ENCODE measurements around the gene ZNF652.

ZNF652 gene

DNA sequence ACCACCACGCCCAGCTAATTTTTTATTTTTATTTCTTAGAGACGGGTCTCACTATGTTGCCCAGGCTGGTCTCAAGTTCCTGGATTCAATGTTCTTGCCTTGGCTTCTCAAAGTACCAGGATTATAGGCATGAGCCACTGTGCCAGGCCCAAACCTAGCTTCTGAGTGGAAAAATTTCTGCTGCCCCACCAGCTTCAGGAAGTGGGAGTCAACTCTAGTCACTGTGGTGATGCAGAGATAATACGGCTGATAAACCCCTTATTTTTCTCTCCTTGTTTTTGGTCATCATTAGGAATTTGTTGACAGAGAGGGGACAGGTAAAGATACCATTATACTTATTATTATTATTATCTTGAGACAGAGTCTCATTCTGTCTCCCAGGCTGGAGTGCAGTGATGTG, 103.7 kb downstream of the ZNF652 start:
- DNase-seq, result no peak

DNA sequence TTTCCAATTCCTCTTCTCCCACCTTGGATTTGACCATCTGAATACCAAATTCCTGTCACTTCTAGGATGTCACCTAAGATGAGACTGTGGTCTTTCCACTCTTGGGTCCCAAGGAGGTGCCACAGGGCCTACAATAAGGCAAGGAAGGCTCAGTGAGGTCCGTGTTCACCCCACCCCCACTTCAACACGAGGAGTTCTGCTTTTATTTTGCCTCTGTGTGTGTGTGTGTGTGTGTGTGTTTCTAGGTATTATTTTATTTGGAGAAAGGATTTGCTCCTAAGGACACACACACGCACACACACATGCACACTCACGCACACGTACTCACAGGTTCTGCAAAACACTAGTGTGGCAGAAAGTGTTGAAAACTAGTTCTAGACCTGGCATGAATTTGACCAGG, 106.9 kb downstream of the ZNF652 start:
- DNase-seq, result no peak

DNA sequence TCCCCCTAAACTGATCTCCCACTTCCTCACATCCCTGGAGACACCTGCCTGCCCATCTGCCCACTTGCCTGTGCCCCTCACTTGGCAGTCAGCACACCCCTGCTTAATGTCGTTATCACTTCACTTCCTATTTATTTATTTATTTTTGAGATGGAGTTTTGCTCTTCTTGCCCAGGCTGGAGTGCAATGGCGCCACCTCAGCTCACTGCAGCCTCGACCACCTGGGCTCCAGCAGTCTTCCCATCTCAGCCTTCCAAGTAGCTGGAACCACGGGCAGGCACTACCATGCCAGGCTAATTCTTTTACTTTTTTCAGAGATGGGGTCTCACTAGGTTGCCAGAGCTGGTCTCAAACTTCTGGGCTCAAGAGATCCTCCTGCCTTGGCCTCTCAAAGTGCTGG, 108.0 kb downstream of the ZNF652 start:
- no peak for DNase-seq

DNA sequence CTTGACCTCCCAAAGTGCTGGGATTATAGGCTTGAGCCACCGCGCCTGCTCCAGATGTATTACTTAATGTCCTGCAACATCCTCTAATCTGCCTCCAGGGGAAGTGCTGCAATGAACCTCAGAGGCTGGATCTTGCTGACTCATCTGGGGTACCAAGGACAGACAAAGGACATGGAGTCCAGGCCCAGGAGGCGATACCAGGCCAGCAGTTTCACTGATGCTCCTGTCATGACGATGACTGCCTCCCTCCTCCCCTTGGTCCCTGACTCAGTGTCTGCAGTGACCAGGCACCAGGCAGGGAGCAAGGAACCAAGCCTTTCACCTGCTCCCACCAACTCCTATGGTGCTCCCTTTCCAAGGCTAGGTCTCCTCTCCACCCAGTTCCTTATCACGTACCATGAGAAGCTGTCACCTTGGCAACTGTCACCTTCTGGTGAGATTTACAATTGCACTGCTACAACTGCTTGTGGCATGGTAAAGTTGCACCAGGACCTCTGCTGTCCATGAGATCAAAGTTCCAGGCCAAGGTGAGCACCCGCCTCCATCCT, 109.8 kb downstream of the ZNF652 start:
- DNase-seq, result peak; percentile 33

DNA sequence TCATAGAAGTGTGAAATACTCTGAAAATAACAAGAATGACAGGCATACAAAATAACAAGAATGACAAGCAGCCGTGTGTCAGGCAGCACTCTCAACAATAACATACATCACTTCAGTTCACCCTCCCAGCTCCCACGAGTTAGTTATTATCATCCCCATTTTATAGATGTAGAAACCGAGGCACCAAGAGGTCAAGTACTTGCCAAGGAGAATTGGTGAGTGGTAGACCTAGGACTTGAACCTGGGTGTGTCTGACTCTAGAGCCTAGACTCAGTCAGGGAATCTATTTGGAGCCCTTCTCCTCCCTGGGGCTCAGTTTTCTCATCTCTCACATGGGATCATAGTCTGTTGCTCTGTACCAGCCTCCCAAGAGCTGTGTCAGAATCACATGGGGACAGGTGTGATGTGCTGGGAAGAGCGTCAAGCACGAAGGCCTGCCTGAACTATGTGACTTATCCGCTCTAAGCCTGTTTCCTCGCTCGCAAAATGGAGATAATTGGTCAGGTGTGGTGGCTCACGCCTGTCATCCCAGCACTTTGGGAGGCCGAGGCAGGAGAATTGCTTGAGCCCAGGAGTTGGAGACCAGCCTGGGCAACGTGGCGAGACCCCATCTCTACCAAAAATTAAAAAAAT, 112.0 kb downstream of the ZNF652 start:
- DNase-seq, result no peak

DNA sequence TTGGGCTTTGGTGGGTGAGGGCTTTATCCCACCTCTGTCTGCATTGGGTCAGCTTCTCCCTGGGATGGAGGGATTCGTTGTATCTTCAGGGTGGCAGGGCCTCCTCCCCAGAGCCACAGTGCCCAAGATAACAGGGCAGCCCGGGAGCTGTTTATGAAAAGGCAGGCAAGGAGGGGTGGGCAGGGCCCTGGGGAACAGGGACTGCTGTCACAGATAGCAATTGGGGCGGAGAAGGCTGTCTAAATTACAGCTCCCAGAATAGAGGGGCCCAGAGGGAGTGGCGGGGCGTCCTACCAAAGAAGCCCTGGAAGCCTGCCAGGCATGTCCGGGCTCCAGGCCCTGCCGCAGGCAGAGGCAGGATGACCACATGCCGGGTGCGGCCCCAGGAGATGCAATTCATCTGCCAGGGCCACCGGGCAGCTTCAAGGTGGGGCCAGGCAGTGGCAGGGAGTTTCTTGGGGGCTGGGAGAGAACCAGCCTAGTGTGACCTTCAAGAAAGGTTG, 112.7 kb downstream of the ZNF652 start:
- DNase-seq, result peak; percentile 56

DNA sequence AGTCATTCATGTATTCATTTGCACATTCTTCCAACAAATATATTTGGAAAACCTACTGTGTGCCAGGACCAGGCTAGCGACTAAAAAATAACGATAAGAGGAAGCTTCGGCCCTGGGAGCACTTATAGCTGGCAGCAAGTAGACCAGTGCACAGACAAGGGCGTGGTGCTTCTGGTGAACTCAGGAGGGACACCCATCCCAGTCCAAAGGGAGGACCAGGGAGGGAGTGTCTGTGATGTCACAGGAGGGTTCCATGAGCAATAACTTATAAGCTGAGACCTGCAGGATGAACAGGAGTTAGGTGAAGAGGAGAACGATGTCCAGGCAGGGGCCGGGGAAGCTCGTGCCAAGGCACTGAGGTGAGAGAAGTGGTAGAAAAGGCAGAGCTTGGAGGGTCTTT, 114.1 kb downstream of the ZNF652 start:
- DNase-seq, result no peak

DNA sequence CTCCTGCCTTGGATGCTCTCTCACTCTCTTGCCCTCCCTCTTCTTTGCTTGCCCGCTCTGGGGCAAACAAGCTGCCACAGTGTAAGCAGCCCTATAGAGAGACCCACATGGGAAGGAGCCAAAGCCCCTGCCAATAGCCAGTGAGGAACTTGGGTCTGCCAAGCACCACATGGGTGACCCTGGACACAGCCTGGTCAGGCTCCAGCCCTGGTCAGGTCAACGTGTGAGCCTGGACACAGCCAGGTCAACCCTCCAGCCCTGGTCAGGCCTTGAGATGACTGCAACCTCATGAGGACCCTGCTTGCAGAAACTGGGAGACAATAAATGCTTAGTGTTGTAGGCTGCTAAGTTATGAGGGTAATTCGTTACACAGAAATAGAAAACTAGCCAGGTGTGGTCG, 117.2 kb downstream of the ZNF652 start:
- DNase-seq, result no peak

Measured in OCI-M1 (cell line).